C4-2B (cell line): ENCODE results near the gene GGA2.

Experiments
- CTCF ChIP-seq: fragments of 450-650 bp; conservative IDR thresholded peaks from 2 replicates; pipeline ENCODE4 v1.5.1; 2017; ENCODE audit warnings: mild to moderate bottlenecking
- ZFX ChIP-seq: fragments of 450-650 bp; IDR thresholded peaks from 2 replicates; pipeline ENCODE4 v1.6.1; 2017

GRCh38 chr16:23508589-23509440 is 1.5 kb downstream of the GGA2 start:
- TF ChIP-seq CTCF (no peak), ZFX (no peak)
